HG03025 (cell line): ENCODE results near the gene VRK1.
A peak's percentile ranks its signal among the peaks of the same experiment; 100 is the strongest.
"Not testable (repeated sequence)": the region's sequence is repeated elsewhere in the genome, so short reads cannot be mapped to it uniquely, and the experiment has no call there.

Source experiments
- ATAC-seq: cut with Tn5 transposase; IDR thresholded peaks from one replicate; pipeline ENCODE4 v1.9.1; 2021; ENCODE audit warnings: mild to moderate bottlenecking, moderate library complexity; ENCODE audit not compliant: unreplicated experiment, low FRiP score

The VRK1 gene

GRCh38 chr14:96863327-96863985, 66.3 kb downstream of the VRK1 start:
- ATAC-seq = no peak

GRCh38 chr14:96863986-96864330, 66.8 kb downstream of the VRK1 start:
- ATAC-seq = no peak

GRCh38 chr14:96867634-96868033, 70.5 kb downstream of the VRK1 start:
- ATAC-seq = no peak

- no peak for ATAC-seq
Measured at GRCh38 chr14:96874127-96874526, 76.9 kb downstream of the VRK1 start.

GRCh38 chr14:96876747-96877146, 79.6 kb downstream of the VRK1 start:
- no peak for ATAC-seq

GRCh38 chr14:96881713-96882112, 84.5 kb downstream of the VRK1 start:
- ATAC-seq = no peak

- ATAC-seq = not testable (repeated sequence)
Measured at GRCh38 chr14:96883974-96884373, 86.8 kb downstream of the VRK1 start.

GRCh38 chr14:96888158-96888557, 91.0 kb downstream of the VRK1 start:
- peak; percentile 92 for ATAC-seq

- no peak for ATAC-seq
Measured at GRCh38 chr14:96888593-96888992, 91.4 kb downstream of the VRK1 start.

GRCh38 chr14:96889091-96889490, 91.9 kb downstream of the VRK1 start:
- no peak for ATAC-seq

GRCh38 chr14:96893966-96894622, 96.9 kb downstream of the VRK1 start:
- ATAC-seq = no peak

GRCh38 chr14:96894966-96895365, 97.8 kb downstream of the VRK1 start:
- ATAC-seq = no peak

GRCh38 chr14:96895658-96896271, 98.6 kb downstream of the VRK1 start:
- ATAC-seq = peak; percentile 60

GRCh38 chr14:96897184-96897583, 100.0 kb downstream of the VRK1 start:
- ATAC-seq = no peak

- peak; percentile 90 for ATAC-seq
Measured at GRCh38 chr14:96901227-96901626, 104.0 kb downstream of the VRK1 start.

GRCh38 chr14:96902004-96902403, 104.8 kb downstream of the VRK1 start:
- ATAC-seq = no peak

- ATAC-seq = no peak
Measured at GRCh38 chr14:96903444-96904023, 106.4 kb downstream of the VRK1 start.

GRCh38 chr14:96904201-96904600, 107.0 kb downstream of the VRK1 start:
- ATAC-seq = no peak

GRCh38 chr14:96905065-96905464, 107.9 kb downstream of the VRK1 start:
- no peak for ATAC-seq

- ATAC-seq = no peak
Measured at GRCh38 chr14:96905825-96906224, 108.6 kb downstream of the VRK1 start.

GRCh38 chr14:96906434-96906833, 109.3 kb downstream of the VRK1 start:
- no peak for ATAC-seq
